HG03108 (cell line): ENCODE measurements around the gene RGS8.
A peak's percentile ranks its signal among the peaks of the same experiment; 100 is the strongest.
"Not testable (repeated sequence)": the region's sequence is repeated elsewhere in the genome, so short reads cannot be mapped to it uniquely, and the experiment has no call there.

Experiments used
- ATAC-seq: cut with Tn5 transposase; IDR thresholded peaks from one replicate; pipeline ENCODE4 v1.9.1; 2021; ENCODE audit warnings: moderate library complexity; ENCODE audit not compliant: unreplicated experiment

The RGS8 gene

DNA sequence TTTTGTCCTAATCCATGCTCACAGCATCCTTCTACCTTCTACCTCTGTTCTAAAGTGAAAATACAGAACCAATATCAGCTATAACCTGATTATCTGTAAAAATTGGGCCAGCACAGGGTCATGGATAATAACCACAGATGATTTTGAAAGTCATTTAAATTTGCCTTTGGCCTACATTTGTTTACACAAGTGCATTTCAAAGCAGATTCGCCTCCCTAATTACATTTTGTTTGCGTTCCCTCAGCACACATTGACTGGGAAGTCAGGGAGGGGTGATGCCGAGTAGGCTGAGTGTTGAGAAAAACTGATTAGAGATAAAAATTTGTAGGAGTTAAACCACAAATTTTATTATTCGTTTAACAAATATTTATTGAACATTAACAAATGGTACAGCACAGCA lies 19.2 kb upstream of the RGS8 start:
- ATAC-seq = no peak

GRCh38 chr1:182702826-182703524 lies 18.6 kb upstream of the RGS8 start:
- no peak for ATAC-seq

DNA sequence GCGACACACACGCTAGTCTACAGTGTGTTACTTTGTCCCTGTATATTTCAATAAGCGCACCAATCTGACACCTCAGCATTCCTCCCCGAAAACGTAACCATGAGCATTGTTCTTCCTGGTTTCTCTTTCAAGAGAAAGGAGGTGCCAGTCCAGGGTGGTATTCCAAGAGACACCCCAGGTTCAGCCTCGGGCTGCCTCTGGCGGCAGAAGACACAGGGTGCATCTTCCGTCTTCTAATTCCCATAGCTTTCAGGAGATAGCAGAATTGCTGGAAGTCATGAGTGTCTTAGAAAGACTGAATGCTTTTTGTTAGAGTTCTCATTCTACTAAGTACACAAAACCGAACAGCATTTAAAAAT lies 15.9 kb upstream of the RGS8 start:
- no peak for ATAC-seq

DNA sequence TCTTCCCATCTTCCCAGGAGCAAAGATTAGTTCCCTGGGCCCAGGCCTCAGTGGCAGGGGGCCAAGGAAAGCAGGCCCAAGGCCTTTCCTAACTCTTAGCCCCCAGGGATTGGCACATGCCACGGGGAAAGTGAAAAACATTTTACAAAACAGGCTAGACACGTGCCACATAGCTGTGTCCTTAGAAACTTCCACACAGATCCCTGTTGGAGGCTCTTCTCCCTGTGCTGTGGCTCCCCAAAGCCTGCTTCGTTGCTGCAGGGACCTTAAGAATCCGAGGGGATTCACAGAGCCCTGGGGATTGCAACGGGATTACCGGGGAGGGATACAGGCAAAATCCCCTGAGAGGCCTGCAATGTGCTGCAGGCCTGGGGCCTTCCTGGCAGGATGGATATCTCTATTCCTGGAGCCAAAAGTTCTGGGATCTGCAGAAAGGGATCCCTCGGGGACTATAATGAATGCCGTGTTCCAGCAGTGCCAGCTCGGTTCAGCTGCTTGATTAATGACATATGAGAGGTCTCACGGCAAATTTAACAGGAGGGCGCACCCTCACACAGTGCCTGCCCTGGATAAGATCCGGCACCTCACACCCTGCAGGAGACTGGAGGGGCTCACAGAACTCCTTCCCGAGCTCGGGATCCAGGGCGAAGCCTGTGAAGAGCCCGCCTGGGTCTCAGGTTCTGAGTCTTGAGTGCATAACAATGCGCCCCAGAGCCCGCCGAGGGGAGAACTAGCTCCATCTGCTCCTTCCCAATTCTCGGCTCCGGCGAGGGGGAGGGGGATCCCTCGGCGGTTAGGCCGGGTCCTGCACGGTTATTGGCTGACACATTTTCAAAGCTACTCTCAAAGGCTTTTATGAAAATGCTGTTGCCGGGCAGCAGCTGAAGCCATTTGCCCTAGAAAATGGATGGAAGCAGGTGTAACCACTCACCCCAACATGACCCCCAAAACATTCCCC lies 15.3 kb upstream of the RGS8 start:
- no peak for ATAC-seq

- ATAC-seq = no peak
Measured at GRCh38 chr1:182698971-182699370, 14.6 kb upstream of the RGS8 start.

- ATAC-seq = not testable (repeated sequence)
Measured at GRCh38 chr1:182693139-182693538, 8.8 kb upstream of the RGS8 start.

GRCh38 chr1:182690886-182691443 lies 6.6 kb upstream of the RGS8 start:
- ATAC-seq = no peak

DNA sequence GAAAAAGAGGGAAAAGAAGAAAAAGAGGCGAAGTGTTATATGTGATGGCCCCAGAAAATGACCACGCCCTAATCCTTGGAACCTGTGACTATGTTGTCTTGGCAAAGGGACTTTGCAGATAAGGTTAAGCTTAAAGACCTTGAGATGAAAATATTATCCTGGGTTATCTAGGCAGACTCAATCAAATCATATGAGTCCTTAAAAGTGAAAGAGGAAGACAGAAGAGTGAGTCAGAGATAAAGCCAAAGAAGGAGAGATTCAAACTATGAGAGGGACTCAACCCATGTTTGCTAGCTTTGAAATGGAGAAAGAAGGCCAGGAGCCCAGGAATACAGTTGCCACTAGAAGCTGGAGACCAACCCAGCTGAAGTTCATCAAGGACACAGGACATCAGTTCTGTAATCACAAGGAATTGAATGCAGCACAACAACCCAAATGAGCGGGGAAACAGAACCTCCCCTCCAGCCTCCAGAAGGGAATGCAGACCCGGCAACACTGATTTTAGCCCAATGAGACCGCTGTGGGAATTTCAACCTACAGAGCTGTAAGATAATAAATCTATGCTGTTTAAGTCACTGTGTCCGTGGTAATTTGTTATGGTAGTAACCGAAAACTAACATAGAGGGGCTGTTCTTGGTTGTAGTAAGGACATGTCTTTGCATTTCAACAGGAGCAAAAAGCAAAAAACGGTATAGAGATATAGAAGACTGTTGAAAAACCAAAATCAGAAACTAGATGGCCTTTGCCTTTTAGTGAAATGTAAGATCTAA lies 4.2 kb upstream of the RGS8 start:
- ATAC-seq = no peak

- no peak for ATAC-seq
Measured at GRCh38 chr1:182687361-182687760, 3.0 kb upstream of the RGS8 start.

DNA sequence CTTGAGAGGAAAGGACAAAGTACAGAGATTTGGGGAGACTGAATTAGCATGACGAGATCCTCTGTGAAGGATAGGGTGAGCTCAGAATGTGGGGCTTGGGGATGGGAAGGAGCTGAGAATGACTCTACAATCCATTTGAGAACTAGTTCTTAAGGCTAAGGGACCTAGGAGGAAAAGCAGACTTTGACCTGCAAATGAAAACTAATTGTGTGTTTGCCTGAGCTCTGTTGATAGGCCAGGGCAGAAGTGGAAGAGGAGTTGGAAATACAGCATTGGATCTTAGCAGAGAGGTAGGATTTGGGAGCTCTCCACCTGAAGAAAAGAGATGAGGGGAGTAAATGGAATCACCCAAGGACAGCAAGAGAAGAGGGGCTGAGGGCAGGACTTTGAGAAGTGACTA lies 2.1 kb upstream of the RGS8 start:
- ATAC-seq = no peak

DNA sequence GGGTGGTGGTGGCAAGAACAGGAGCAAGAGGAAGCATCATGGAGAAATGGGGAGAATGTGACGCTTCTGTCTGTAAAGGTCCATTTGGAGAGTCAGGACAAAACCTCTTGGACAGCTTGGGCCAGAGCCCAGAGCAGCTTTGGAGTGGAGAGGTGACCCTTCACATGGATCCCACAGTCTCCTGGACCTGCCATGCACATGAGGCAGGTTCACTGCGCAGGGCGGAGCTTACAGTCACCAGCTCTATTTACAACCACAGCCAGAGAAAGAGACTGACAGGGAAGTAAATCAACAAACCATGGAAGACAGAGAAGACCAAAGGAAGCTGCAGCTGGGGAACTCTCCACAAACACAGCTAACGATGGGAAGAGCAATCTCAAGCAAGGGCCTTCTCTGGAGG lies 828 bp upstream of the RGS8 start:
- ATAC-seq = no peak

- ATAC-seq = no peak
Measured at GRCh38 chr1:182682898-182683501, 1.4 kb downstream of the RGS8 start.

GRCh38 chr1:182682406-182682805 lies 2.0 kb downstream of the RGS8 start:
- ATAC-seq = no peak

DNA sequence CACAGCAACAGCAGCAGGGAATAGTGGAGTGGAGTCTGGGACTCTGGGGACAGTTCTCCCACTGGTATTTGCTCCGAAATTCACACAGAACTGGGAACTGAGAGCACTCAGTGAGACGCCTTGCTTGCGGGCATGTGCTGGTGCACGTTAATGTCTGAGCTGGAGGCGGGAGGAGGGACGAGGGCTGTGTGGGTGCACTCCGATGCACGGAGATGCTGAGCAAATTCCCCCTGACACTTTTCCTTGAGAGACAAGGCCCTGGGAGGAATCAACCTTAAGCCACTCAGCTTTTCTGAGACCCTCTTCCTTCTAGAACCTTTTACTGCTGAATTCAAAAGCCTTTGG lies 2.8 kb downstream of the RGS8 start:
- no peak for ATAC-seq

DNA sequence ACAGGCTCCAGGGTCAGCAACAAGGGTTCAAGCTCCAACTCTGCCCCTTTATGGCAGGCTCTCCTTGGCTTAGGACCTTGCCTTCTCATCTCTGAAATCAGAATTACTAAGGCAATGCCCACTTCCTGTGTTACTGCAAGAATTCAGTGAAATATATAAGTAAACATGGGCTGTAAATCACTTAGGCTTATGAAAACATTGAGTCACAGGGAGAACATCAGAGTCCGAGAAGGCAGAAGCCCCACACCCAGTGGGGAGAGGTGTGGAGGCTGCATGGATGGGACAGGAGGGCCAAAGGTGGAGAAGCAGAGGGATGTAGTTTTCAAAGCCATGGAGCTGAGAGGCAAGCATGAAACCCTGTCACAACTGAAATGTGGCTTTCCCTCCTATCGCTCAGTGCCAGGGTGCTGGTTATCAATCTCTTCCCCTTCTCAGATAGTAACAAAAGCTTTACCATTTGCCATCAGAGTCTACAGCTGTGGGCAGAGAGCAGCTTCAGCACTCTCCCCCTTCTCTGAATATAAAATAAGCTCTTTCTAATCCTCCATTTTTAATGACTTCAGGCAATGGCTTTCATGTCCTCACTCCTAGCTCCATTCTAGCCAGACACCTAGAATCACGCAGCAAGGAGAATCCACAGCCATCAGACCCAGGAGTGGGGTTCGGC lies 3.4 kb downstream of the RGS8 start:
- ATAC-seq = no peak

- no peak for ATAC-seq
Measured at GRCh38 chr1:182680408-182680807, 4.0 kb downstream of the RGS8 start.

DNA sequence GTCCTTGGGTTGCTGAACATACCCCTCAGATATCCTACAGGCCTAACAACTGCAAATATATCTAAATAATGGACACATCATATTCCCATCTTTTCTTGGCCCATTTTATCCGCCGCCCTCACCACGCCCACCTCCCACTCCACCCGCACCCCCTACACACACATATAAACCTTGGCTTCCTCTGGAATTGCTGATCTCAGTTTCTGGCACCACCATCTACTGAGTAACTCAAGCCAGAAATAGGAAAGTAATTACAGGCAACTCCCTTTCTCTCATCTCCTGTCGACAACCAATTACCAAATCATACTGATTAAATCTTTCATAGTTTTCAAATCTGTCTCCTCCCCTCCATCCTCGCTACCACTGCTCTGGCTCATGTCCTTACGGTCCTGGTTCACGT lies 4.7 kb downstream of the RGS8 start:
- no peak for ATAC-seq

DNA sequence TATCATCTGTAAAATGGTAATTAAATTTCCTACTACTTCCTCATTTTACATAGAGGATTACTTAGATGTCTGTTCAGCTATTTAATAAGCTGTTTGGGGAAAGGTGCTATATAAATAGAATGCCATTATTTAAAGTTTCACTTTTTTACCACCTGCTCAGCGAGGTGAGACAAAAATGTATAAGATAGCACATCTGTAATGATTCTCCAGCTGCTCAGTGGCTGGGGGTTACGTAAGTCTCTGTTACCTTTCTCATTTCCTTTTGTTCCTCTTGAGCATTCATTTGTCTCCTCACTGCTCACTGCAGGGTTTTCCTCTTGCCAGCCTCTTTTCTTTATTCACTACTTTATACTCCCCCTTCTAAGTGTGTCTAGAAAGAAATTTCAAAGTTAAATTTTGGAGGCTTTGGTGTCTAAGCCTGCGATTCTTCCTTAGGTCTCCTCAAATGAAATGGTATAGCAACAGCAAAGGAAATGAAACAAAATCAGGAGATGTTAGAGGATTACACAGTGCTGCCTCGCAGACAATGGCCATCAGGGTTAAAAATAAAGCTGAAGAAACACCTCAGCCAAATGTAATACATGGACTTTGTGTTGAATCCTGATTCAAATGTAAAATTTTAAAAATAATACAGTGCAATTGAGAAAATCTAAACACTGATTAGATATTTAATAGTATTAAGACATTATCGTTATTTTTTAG lies 6.8 kb downstream of the RGS8 start:
- peak; percentile 94 for ATAC-seq

DNA sequence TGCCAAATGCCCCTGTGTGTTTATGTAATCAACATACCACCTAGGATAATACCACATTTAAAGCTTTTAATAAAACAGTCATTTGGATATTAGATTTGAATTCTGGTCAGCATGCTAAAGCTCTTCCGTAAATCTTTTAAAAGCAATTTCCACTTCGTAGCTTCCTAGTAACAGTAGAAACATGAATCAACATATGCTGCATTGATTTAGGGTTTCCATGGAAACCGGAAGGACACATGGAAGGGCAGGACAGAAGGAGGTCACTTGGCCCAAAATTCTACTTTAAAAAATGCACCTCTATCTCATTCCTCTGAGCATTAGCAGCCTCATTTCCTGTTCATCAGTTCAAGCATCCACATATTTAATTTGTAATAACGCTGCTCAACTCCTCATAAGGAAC lies 8.1 kb downstream of the RGS8 start:
- ATAC-seq = no peak
